ENCODE results near the gene OR52D1.

DNA sequence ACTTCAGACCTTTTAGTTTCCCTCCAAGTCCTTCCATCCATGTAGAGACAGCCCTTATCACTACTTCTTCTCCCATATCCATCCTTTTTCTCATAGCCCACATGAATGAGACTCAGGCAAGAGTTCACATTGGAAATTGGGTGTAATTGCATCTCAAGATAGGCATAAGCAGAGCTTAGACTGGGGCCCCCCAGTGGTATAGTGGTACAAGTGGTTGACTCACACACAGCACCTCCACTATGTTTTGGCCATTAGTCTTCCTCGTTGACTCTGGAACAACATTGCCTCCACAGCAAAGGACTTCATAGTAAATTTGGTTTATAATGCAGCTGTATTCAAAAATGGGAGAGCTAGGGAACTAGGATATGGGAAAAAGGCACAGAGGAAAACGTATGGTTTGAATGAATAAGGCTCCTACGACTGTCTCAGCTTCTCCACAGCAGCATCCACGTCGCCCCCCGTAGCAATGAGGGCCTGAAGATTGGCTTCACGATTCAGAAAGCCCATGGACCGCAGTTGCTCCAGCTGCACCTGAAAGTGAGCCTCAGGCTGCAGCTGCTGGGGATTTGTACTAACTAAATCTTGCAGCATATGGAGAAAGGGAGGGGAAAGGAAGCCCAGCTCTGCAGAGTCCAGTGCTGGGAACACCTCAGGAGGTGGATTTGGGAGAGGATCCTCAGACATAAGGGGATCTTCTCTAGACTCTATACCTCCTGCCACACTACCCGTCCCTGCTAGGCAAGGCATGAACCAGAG is 18.9 kb downstream of the OR52D1 start:
- TF ChIP-seq SIN3A (IDR thresholded peaks at IDR 0.05; ENCODE audit: low read depth) = no peak
- TF ChIP-seq ZNF274 (IDR thresholded peaks at IDR 0.05; ENCODE audit: low read depth, low read length) = no peak
- TF ChIP-seq EZH2 (IDR thresholded peaks at IDR 0.05) = no peak
- TF ChIP-seq POLR2A (IDR thresholded peaks at IDR 0.05; ENCODE audit: borderline replicate concordance, extremely low read depth, insufficient read depth, insufficient read length) = no peak
- TF ChIP-seq, protein P1, sequence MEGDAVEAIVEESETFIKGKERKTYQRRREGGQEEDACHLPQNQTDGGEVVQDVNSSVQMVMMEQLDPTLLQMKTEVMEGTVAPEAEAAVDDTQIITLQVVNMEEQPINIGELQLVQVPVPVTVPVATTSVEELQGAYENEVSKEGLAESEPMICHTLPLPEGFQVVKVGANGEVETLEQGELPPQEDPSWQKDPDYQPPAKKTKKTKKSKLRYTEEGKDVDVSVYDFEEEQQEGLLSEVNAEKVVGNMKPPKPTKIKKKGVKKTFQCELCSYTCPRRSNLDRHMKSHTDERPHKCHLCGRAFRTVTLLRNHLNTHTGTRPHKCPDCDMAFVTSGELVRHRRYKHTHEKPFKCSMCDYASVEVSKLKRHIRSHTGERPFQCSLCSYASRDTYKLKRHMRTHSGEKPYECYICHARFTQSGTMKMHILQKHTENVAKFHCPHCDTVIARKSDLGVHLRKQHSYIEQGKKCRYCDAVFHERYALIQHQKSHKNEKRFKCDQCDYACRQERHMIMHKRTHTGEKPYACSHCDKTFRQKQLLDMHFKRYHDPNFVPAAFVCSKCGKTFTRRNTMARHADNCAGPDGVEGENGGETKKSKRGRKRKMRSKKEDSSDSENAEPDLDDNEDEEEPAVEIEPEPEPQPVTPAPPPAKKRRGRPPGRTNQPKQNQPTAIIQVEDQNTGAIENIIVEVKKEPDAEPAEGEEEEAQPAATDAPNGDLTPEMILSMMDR (IDR thresholded peaks at IDR 0.05 in 2 of 3, conservative IDR thresholded peaks at IDR 0.05 in 1 of 3; ENCODE audit: borderline replicate concordance in 1 of 3, insufficient read depth in 1 of 3, low read depth in 2 of 3, low read length in 2 of 3) = peak in 2 of 3 experiments; percentile 25 to 35; a peak in 2 of 6 replicates
- TF ChIP-seq POLR2AphosphoS5 (IDR thresholded peaks at IDR 0.05; ENCODE audit: low read depth, low read length) = no peak
- TF ChIP-seq, protein P2, sequence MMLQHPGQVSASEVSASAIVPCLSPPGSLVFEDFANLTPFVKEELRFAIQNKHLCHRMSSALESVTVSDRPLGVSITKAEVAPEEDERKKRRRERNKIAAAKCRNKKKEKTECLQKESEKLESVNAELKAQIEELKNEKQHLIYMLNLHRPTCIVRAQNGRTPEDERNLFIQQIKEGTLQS (IDR thresholded peaks at IDR 0.05) = no peak

All from HCT116 (cell line).